CD4-positive, alpha-beta T cell treated with Interleukin-17A for 4 hours (primary cell): ENCODE measurements around the gene SPDYE18.
"Not testable (repeated sequence)": the region's sequence is repeated elsewhere in the genome, so short reads cannot be mapped to it uniquely, and the experiment has no call there.

Experiments used
- DNase-seq: peaks from one replicate; pipeline ENCODE4 v3.0.0-alpha.2; 2020; ENCODE audit warnings: mixed read lengths

The SPDYE18 gene

DNA sequence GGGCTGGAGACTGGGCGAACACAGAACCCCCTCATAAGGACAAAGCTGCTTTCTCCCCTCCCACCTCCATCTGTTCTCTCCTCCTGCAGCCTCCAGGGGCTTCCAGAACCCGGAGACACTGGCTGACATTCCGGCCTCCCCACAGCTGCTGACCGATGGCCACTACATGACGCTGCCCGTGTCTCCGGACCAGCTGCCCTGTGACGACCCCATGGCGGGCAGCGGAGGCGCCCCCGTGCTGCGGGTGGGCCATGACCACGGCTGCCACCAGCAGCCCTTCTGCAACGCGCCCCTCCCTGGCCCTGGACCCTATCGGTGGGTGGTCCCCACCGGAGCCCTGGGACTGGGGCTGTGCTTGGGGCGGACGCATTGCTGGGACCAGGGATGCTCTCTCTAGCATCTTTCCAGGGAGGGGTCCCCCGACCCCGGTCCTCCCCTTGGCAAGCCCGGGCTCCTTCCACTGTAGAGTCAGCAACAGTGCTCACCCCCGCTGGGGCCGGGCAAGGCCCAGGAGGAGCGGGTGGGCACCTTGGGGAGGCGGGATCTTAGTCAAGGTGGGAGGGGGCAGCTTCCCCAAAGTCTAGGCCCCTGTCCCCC, 56.8 kb downstream of the SPDYE18 start:
- peak; percentile 1 for DNase-seq

DNA sequence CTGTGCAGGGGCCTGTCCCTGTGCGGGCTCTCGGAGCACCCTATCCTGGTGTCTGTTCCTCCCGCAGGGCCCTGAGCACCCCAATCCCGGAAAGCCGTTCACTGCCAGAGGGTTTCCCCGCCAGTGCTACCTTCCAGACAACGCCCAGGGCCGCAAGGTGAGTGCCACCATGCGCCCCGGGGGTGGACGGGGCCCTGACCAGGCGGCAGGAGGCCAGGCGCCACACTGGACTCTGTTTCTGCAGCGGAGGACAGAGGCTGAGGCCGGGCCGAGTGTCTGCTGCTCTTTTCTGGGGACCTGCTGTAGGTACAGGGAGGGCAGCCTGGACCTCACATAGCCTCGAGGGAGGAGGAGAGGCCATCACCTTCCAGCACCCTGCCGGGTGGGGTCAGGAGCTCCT, 58.2 kb downstream of the SPDYE18 start:
- not testable (repeated sequence) for DNase-seq

GRCh38 chr7:77003241-77003640, 59.1 kb downstream of the SPDYE18 start:
- peak; percentile 0 for DNase-seq

DNA sequence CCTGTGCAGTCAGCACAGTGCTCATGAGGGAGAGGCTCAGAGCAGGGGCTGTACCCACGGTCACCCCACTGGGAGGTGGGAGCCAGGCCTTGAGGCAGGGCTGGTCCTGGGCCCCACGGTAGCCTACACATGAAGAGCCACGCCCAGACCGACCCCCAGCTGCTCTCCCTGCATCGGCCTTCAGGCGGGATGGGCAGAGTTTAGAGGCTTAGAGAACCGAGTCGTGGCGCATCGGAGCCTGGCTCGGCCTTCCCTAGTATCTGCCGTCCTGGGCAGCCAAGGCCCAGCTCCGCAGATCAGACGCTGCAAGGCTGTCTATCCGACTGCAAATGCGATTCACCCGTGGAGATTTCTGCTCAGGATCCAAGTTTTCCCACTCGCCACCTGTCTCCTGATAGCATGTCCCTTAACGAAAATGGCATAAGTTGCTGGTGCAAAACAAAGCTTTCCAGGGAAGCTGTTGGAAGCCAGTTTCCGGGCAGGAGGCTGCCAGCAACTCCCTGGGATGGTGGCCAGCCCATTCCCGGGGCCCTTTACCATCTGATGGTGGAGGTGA, 59.6 kb downstream of the SPDYE18 start:
- not testable (repeated sequence) for DNase-seq

DNA sequence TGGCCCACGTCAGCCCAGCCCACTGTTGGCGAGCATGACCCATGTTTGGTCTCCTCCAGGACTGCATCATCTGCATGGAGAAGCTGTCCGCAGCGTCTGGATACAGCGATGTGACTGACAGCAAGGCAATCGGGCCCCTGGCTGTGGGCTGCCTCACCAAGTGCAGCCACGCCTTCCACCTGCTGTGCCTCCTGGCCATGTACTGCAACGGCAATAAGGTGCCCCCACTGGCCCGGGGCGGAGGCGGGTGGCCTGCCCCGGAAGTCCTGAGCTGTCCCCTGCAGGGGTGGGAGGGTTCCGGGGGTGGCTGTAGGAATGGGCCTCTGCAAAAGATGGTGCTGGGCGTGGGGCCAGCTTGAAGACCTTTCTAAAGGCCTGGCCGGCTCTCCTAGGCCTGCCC, 60.3 kb downstream of the SPDYE18 start:
- peak; percentile 1 for DNase-seq
